ENCODE results near the gene ADAMTS3.
A peak's percentile ranks its signal among the peaks of the same experiment; 100 is the strongest.
"Not testable (repeated sequence)": the region's sequence is repeated elsewhere in the genome, so short reads cannot be mapped to it uniquely, and the experiment has no call there.

The ADAMTS3 gene

DNA sequence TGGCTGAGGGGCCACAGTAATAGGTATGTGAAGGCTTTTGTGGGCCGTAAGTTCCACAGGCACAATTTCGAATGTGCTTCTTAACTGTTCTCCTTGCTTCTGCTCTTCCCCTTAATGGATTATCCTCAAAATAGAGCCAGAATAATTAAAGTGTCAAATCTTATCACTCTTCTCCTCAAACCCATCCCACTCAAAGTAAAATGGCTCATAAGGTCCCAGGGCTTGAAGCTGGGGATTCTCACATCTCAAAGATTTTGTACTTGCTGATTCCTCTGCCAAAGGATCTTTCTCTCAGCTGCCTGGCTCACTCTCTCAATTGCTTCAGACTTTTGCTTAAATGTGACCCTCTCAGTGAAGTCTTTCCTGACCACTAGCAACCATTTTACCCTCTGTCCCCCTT, 16.6 kb downstream of the ADAMTS3 start:
- no peak for DNase-seq

GRCh38 chr4:72546456-72546855, 22.6 kb downstream of the ADAMTS3 start:
- DNase-seq = no peak

GRCh38 chr4:72540694-72541093, 28.3 kb downstream of the ADAMTS3 start:
- DNase-seq = not testable (repeated sequence)

- no peak for DNase-seq
These were observed 31.0 kb downstream of the ADAMTS3 start for GRCh38 chr4:72538006-72538405.

GRCh38 chr4:72536443-72536842, 32.6 kb downstream of the ADAMTS3 start:
- DNase-seq = no peak

- DNase-seq = no peak
These were observed 37.2 kb downstream of the ADAMTS3 start for GRCh38 chr4:72531768-72532290.

DNA sequence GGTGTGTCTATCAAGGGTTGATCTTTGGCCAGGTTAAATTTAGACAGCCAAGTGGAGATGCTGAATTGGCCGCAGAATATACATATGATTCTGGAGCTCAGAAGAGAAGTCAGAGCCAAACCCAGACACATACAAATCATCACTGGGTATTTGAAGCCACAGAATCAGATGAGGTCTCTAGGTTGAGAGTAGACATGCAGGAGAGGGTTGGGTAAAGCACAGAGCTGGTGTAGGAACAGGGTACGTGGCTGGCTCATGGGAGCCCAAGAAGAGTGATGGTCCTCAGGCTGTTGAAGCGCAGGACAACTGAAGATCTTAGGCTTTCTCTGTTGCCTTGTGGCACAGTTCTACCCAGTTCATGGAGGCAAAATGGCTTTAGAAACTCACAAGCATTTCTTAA, 37.7 kb downstream of the ADAMTS3 start:
- no peak for DNase-seq

GRCh38 chr4:72529148-72529822, 39.7 kb downstream of the ADAMTS3 start:
- DNase-seq = no peak

DNA sequence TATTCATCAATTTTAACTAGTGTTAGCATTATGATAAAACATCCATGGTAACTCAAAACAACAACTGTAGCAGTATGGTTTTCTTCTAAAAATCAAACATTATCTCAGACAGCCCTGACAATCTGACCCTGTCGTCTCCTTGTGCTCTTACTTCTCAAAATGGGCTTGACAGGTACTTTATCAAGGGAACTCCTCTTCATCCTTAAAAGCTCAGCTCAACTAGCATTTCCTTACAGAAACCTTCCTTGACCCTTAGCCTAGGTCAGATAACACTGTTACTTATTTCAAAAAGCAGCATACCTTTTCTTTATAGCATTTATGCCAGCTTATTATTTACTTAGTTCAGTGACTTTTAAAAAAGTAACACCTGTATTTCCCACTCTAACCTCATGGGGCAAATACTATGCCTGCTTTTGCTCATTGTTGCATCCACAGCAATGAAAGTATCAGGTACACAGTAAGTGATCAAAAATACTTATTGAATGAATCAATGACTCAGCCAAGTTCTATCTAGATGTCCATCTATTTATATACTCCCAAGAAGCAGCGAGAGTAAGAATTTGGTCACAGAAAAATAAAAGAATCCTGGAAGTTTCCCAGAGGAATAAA, 41.9 kb downstream of the ADAMTS3 start:
- DNase-seq = no peak

DNA sequence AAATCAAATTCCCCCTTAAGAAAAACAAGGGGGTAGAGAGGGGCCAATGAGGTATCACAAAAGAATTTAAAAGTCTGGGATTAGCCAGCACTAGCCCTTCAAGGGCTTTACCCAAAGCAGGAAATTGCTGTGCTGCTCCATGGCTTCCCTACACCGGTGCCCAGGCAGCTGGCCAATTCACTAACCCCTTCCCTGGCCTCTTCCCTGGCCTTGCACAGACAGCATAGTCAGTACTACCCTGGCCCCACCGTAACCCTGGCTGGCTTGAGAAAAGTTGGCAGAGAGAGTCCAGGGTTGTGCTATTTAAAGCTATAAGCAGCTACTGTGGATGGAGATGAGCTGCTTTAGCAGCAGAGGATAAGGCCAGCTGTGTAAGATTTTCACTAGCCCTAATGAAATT, 43.1 kb downstream of the ADAMTS3 start:
- no peak for DNase-seq

GRCh38 chr4:72522440-72522839, 46.6 kb downstream of the ADAMTS3 start:
- DNase-seq = no peak

DNA sequence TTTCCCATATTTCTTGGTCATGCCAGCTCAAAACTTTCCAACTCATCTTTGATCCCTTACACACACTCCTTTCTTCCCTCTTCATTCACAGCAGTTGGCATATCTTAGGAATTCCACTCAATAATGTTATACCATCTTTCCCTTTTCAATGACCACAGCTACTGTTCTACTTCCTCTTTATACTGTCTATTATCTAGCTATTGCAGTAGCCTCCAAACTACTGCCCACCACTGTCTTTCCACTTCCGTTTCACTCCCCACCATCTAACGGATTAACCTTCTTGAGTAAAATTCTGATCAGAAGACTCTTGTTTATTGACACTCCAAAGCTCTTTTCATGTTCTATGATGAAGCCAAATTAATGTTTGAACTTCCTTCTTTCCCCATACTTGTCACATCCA, 55.8 kb downstream of the ADAMTS3 start:
- no peak for DNase-seq

DNA sequence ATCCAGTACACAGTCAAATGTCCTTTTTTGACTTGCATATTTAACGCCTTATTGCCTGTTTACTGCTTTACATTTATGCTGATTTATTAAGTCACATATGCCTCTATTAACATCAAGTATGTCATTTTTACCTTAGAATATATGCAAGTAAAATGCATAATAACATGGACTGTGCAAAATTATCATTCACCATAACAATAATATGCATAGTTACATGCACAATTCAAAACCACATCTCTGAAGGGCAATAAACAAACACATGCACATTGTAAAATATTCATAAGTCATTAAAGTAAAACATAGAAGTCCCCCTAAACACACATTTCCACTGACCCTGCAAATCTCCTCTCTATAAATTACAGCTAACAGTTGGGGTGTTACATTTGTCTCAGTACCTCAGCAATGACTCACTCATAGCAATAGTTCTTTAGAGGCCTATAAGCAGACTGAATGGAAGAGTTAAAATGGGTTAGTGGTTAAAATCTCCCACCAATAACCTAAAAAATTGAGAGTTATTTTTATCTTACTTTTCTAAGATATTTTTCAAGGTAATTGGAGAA, 61.1 kb downstream of the ADAMTS3 start:
- DNase-seq = no peak

DNA sequence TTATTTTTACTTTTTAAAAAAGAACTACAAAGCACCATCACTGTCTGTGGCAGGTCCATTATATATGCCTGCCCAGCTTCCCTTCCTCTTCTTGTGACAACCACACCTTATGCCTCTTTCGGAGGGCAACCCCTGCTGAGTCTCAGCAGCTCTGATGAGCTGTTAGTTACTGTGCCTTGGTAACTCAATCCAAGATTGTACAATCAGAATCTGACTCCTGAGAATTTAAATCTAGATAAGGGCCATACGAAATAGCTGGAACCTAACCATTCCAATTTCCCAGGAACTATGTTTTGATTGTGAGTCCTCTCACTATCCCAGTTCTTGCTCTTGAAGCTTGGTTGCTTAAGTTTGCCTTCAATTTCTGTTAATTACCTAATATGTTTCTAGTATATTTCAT, 61.9 kb downstream of the ADAMTS3 start:
- DNase-seq = no peak

- DNase-seq = no peak
These were observed 63.7 kb downstream of the ADAMTS3 start for GRCh38 chr4:72505314-72505744.

GRCh38 chr4:72500214-72500613, 68.8 kb downstream of the ADAMTS3 start:
- DNase-seq = no peak

GRCh38 chr4:72496119-72496518, 72.9 kb downstream of the ADAMTS3 start:
- DNase-seq = no peak

DNA sequence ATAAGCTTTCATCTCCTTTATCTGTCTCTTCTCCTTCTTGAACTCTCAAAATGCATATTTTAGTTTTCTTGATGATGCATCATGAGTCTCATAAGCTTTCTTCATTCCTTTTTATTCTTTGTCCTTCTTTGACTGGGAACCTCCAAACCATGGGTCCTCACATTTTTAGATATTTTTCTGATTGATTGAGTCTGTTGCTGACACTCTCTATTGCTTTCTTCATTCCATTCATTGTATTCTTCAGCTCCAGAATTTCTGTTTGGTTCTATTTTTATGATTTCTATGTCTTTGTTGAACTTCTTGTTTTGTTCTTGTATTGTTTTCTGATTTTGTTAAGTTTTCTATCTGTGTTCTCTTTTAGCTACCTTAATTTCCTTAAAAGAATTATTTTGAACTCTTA, 74.9 kb downstream of the ADAMTS3 start:
- DNase-seq = no peak

- DNase-seq = no peak
These were observed 79.8 kb downstream of the ADAMTS3 start for GRCh38 chr4:72489267-72489666.

GRCh38 chr4:72486991-72487390, 82.0 kb downstream of the ADAMTS3 start:
- no peak for DNase-seq

- DNase-seq = no peak
These were observed 84.0 kb downstream of the ADAMTS3 start for GRCh38 chr4:72484981-72485380.

DNA sequence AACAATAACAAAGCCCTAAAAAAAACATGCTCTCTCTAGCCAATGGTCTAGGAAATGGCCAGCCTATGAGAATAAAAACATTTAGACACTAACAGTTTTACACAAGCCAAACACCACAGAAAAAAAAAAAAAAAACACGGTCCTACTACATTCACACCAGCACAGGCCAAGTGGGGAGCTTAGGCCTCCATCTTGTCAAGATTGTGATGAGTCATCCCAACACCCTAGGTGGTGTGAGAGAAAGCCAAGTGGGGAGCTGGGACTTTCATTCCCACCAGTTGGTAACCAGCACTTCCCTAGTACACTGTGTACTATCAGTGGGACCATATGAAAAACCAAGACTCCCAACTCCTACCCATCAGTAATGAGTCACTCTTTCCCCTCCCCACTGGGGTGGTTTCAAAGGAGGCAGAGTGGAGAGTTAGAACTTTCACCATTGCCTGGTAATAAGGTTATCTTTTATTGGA, 95.6 kb downstream of the ADAMTS3 start:
- DNase-seq = peak; percentile 1

DNA sequence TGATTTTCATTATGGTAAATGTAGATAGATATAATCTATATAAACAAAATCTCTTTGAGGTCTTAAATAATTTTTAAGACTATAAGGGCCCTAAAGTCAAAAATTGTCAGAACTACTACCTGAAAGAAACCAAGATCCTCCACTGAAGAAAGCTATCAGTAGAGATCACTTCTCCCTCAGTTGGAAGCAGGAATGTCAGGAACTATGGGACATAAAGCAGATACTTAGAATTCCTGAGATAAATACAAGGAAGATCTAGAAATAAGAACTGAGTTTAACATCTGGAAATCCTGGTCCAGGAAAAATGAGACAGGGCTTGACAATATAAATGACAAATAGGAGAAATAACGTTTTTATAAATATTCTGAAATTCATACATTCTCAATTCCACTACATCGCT, 97.2 kb downstream of the ADAMTS3 start:
- no peak for DNase-seq

DNA sequence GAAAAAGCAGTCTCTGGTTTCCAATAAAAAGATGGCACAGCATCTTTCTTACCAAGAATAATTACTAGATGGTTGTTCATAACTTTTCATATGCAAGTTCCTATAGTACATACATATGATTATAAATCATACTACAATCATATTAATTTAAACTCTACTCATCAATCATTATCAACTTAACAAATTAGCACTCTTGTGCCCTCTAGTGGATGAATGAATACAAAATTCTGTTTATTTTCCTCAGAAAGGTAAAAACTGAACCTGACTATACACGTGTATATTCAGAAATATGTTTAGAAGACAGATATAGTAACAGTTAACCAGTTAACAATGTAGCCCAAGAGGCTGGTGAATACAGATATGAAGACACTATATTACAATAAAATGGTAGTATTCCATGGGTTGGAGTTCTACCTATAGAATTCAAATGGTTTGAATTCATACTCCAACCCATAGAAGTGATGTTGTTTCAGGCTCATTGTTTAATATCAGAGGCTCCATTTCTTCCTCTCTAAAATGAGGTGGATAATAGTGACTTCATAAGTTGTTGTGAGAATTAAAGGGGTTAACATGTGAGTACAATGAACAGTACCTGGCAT, 100.0 kb downstream of the ADAMTS3 start:
- no peak for DNase-seq

Data from stimulated activated CD4-positive, alpha-beta T cell treated with anti-CD3 and anti-CD28 coated beads, Interleukin-15, amount 100 ng/mL, for 24 hours (primary cell).